Activated gamma-delta T cell treated with Interleukin-2 at 50 U/mL for 16 hours (primary cell): ENCODE measurements around the gene MAPRE3.
"Not testable (repeated sequence)": the region's sequence is repeated elsewhere in the genome, so short reads cannot be mapped to it uniquely, and the experiment has no call there.

ENCODE experiments used
- DNase-seq: peaks from one replicate; pipeline ENCODE4 v3.0.0-alpha.2; 2020

MAPRE3 gene

DNA sequence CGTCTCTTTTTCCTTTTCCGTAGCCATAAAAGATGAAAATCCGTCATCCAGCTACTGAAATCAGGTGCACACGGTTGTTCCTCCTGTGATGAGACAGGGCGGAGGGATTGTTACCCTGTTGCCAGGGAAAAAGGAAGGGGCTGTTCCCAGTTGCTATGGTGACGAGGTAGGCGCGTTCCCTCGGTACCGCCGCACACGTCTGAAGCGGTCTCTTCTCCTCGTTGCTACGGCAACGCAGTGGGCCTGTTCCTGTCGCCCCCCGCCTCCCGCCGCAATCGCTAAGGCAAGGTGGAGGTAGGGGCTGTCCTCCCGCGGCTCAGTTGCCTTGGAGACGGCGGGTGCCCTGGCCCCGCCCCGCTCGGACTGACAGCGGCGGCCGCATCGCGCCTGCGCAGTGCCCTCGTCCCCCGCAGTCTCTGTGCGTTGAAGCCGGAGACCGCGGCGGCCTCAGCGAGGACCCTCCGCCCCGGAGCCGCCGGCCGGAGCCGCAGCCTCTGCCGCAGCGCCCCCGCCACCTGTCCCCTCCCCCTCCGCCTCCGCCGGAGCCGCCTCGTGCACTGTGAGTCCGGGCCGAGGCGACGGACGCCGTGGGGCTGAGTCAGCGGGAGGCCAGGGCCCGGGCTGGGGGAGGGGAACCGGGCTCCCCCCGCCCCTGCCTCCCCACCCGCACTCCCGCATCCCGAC lies at the start of gene MAPRE3:
MAPRE3 (plus strand) TSS at position 394 of the 684 bp plus-strand sequence. CDS start 51,582 bp downstream, outside the sequence.
- peak; percentile 72 for DNase-seq

DNA sequence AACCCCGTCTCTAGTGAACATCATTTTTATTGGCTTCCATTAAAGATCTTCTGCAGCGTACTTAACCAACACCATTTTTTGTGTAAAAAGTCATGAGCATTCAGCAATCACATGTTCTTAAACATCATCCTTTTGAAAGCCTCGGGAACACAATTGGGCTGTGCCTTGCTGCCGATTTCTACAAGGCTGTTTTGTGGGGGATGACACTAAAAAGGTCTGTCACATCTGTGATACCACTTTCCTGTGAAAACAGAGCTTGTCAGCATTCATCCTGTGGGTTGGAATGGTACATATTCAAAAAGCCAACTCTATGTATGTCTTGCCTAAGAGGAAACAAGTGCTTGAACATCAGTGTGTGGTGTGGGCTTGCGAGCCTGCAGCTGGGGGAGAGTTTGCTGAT lies 49.1 kb upstream of the MAPRE3 start:
- no peak for DNase-seq

DNA sequence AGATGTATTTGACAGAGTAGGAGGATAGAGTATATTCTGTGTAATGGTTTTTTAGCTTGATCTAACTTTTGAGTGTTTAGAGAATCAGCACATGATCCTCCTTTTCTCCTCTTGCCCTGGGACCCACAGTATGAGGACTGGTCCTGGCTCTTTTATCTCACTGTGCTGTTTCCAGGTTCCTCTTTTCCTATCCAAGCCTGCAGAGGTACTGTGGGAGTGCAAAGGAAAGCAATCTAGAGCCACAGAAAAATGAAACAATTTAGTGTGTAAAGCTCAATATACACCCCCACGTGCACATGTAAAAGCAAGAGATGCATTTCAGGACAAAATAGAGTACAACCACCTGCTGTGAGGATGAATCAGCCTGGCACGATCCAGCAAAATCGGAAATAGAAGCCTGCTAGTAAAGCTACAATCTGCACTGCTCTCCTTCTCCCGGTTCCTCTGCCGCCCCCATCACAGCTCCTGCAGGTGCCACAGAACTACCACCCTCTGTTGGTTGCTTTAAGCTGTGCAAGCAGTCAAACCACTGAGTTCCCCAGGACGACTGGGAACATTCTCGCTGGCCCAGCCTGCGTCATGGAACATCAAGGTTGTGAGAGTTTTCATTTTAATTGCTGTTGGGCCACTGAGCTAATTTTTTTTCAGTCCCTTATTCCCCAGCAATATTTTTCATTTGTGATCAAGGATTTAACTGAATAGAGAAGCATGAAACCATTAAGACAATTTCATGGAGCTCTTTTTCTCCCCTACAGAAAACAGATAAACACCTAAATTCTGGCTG lies 47.8 kb upstream of the MAPRE3 start:
- peak; percentile 15 for DNase-seq

DNA sequence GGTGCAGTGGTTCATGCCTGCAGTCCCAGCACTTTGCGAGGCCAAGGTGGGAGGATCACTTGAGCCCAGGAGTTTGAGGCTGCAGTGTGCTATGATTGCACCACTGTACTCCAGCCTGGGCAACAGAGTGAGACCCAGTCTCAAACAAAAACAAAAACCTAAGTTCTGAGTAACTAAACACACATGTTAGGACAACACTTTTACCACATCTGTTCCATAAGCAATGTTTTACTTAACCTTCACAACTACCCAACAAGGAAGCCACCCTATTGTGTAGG lies 47.3 kb upstream of the MAPRE3 start:
- not testable (repeated sequence) for DNase-seq

DNA sequence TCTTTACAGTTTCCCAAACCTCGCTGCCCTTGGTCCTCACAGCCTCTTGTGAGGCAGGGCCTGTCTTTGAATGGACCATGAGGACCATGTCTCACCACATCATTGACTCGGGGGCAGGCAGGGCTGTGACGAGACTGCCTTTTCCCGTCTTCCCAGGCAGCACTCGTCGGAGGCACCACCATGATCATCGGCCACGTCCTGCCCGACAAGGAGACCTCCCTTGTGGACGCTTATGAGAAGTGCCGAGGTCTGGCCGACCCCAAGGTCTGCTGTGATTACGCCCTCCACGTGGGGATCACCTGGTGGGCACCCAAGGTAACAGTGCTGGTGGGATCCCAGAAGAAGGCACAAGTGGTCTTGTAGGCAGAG lies 45.7 kb upstream of the MAPRE3 start:
- DNase-seq: no peak

DNA sequence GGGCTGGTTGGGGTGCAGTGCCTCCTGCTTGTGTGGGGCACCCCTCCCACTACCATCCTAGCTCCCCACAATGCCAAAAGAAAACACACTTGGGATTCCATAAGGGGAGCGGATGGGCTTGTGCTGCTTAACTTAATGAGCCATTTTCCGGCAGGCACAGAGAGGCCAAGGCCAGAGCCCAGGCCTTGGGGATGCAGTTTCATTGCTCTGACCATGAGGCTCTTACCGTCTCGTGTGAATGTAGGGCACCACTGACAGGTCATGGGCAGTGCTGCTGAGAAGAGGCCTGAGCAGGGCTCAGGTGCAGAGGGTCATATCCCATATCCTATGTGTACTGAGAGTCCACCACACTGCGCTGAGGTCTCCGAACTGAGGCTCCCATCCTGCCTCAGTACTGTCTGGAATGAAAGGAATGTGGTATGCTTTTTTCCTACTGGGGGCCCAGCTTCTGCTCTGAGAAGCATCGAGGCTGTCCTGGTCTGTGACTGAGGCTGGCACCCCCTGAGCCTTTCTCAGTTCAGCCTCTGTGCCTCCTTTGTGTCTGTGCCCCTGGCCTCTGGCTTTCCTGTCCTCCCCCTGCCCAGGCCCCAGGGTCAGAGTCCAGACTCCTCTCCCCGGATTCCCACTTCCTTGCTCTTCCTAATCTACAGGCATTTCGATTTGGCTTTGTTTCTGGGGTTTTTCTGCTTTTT lies 45.2 kb upstream of the MAPRE3 start:
- no peak for DNase-seq

DNA sequence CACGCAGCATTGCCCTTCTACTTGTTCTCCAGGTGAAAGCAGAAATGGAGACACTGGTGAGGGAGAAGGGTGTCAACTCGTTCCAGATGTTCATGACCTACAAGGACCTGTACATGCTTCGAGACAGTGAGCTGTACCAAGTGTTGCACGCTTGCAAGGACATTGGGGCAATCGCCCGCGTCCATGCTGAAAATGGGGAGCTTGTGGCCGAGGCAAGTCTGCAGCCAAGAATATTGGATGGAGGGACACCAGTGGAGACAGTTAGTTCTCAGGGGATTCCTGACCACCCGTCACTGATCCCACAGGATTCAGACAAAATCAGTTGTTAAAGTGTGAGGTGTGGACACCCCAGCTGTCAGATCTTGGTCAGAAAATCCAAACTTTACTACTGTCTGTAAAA lies 43.2 kb upstream of the MAPRE3 start:
- no peak for DNase-seq

DNA sequence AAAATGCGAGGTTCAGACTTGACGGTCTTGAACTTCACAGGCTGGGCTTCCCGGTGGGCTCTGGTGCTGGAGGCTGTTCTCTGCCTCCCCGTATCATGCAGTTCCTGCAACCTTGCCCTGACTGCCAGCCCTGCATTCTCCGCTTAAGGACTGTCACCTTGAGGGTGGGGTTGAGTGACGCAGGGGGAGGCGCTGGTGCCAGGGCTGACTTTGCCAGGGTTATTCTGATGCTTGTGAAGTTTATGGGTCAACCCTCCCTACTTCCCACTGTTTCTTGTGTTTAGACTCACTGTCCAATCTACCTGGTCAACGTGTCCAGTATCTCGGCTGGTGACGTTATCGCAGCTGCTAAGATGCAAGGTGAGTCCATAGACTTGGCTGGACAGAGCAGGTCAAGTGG lies 37.5 kb upstream of the MAPRE3 start:
- DNase-seq: no peak

DNA sequence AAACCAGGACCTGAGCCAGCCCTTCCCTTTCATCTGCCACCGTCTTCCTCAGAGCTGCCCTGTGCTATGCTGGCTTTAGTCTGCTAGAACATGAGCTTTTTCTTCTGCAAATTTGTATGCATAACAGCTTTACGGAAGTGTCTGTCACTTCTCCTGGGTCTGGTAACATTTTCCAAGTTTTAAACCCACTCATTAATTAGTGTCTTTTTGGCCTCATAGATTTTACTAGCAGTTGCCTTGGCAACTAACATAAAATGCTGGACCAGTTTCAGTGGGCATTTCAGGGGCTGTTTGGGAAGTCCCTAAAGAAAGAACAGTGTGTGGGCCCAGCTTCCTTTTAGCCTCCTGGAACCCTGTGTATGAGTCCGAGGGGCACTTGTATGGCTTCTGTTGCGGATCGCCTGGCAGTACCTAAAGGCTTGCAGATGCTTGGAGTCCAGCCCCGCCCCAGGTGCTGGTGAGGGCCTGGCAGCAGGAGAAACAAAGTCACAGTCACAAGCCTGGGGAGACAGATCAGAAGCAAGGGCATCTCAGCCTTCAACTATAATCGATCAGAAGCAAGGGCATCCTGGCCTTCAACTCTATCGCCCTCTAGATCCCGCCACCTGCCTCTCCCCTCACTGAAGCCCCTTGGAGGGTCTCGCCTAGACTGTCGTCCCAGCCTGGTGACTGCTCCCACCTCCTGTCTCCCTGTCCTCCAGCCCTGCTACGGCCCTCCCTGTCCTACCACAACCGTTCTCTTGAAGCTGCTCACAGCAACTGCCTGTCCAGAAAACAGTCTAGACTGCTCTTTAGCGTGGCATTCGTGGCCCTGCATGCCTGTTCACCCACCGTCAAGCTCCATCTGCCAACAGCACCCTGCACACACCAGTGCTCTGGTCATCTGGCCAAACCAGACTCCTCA lies 36.8 kb upstream of the MAPRE3 start:
- DNase-seq: no peak

DNA sequence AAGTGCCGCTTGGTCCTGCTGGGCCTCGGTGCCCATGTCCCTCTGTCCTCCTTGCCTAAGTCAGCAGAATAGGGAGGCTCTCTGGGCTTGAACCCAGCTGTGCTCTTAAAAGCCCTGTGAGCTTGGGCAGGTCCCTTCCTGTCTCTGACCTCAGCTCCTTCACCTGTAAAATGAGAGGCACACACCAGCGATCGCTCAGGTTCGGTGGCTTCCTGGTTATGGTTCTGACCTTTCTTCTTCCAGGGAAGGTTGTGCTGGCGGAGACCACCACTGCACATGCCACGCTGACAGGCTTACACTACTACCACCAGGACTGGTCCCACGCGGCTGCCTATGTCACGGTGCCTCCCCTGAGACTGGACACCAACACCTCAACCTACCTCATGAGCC lies 36.1 kb upstream of the MAPRE3 start:
- no peak for DNase-seq

DNA sequence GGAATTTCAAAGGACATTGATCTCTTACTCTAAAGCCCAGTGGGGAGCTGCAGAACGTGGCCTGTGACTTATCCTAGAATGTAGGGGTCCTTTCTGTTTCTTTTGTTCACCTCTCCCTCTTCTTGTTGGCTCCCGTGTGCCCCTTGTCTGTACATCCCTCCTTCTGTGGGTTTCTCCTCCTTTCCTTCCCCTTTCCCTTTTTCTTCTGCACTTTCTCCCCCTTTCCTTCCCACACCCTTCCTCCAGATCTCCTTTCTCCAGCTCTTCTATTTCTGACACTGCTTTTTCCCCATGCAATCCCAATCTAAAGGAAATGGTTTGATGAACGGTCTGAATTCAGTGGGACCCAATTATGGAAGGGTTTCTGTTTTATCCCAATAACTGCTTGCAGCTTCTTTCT lies 35.5 kb upstream of the MAPRE3 start:
- DNase-seq: no peak

DNA sequence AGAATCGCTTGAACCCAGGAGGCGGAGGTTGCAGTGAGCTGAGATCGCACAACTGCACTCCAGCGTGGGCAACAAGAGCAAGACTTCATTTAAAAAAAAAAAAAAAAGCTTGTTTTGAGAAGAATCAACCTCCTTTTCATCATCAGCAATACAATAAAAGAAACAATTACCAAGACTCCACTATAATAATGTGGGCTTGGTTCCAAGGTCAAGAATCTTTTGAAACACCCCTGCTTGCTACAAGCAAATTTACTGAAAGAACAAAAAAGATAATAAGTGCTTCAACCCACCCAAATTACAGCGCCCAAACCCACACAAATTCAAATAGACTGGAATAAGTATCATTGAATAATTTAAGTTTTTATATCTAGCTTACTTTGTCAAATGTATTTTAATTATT lies 33.6 kb upstream of the MAPRE3 start:
- no peak for DNase-seq

DNA sequence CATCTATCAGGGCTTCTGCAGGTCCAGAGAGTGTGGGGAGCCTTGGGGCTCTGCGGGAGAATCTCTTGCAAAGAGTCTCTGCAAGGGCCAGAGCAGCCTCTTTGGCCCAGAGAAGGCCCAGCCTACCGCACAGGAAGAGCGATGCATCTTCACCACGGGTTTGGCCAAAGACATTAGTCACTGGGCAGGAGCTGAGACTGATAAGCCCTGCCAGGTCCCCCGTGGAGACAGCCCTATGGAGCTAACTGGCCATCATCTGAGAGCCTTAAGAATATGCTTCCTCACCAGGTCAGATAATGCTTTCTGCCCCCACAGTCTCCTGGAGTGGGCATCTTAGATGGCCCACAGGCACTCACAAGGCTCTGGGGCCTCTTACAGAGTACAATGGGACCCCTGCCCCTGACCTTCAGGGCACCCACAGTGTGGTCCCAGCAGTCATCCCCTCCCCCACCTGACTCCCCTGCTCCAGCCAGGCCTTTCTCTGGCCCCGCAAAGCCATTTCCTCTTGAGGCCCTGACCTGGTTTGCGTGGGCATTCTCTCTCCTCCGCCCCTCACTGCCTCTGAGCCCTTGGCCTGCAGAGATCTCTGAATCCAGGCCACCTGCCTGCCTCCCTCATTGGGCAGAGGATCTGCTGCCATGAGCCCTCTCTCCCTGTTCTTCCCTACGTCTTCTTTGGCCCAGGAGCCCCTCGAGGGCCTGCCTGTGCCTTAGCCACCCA lies 31.9 kb upstream of the MAPRE3 start:
- DNase-seq: no peak

DNA sequence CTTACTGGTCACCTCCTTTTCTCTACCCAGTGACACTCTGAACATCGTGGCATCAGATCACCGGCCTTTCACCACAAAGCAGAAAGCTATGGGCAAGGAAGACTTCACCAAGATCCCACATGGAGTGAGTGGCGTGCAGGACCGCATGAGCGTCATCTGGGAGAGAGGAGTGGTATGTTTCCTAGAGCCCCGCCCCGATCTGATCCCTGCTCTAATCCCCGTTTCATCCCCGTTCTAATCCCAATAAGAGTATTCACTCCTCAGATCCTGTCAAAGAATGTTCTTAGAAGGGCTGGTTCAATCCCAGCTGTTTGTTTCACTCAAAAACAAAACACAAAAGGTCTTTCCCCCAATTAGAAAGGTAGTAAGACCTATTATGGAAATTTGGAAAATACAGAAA lies 30.4 kb upstream of the MAPRE3 start:
- no peak for DNase-seq

DNA sequence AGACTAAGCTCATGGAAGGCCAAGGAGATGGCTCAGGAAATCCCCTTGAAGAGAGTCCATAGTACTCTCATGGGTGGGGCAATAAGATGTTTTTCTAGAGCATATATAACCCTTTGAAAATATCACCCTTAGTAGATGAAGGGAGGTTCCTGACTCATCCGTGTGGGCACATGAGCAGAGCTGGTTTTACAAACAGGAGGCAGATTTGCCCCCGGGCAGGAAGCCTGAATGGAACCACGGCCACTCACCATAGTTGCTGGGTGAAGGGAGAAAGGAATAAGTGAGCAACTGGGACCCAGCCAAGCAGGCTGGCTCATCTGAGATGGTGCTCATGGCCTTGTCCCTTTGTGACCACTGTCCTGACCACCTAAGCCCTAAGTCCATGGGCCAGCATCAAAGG lies 29.0 kb upstream of the MAPRE3 start:
- no peak for DNase-seq

DNA sequence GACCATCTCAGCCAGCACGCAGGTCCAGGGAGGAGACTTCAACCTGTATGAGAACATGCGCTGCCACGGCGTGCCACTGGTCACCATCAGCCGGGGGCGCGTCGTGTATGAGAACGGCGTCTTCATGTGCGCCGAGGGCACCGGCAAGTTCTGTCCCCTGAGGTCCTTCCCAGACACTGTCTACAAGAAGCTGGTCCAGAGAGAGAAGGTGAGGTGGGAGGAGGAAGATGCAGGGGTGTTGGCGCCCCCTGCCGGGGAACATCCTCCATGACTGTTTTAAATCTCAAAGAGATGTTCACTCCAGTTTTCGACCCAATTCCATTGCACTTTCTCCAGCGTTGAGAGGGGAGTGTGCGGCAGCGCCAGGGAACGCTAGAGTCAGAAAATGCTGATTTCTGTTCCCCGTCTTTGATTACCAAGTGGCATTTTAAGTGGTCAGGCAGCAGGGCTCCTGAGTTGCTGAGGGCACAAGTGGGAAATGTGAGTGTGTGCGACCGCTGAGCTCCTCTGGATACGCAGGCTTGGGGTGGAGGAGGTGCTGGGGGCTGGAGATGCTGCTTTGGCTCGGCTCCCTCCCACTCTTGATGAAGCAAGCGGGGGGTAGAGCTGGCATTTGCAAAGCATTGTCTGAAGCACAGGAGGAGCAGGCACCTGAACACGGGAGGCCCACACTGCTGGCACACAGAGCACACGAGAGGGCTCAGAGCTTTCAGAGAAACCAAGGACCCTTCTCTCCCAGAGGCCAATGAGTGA lies 27.7 kb upstream of the MAPRE3 start:
- peak; percentile 57 for DNase-seq

DNA sequence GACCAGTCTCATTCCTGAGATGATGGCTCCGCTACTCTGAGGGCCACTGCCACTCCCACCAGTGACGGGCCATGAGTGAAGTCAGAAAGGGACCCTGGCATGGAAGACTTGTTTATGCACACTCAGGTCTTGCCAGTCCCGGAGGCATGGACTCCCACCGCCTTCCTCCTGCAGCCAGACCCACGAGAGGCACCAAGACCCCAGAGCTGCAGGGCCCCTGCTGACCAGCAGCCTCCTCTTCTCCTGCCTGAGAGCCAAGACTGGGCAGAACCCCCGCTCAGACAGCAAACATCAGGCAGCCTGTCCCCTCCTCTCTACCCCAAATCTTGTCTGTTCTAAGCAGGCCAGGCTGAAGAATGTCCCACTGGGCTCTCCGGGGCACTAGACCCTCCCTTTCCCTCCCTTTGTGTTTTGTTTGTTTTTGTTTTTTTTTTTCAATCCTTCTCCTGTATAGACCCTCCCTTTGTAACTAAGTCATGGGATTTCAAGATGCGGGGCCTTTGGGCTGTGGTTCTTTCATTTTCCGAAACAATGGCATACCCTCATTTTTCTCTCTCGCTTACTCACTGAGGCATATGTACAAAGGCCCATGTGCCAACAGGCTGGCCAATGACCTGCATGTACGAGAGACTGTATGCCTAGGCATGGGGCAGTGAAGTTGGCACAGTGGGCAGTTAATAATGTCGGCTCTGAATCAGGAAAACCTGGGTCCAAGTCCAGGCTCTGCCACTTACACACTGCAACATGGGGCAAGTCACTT lies 24.3 kb upstream of the MAPRE3 start:
- DNase-seq: no peak

DNA sequence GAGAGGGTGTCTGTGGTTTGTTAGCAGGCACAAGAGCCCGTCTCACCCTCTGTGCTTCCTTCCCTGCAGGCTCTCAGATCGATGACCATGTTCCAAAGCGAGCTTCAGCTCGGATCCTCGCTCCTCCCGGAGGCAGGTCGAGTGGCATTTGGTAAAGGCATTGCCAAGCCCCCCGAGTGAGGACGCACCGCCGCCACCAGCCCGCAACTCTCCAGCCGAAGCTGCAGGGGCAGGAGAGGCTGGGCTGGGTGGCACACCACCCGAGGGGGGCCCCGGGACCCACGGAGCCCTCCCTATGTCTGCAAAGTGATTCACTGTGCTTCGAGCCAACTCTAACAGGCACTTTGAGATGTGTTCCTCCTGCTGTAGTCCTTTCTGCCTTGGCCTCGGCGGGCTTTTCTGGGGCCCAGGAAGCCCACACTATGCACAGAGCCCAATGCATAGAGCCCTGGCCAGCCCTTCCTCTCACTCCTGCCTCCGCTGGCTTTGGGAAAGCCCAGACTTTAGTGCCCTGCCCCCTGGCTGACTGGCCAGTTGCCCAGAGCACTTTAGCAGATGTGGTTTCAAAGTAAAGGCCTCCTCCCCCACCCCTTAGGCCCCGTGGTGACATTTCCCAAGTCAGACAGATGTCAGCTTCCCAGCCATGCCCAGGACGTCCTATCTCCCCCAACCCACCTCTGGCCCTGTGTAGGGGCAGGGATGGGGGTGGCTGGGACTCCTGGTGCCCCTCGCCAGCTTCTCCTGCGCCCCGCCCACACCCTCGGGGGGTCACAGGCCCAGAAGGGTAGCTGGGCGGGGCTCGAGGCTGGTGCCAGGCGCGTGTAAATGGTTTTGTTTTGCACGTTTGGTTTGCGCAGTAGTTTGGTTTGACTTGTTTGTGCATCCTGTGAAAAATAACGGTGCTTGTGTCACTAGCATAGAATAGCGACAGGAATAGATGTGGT lies 23.3 kb upstream of the MAPRE3 start:
- no peak for DNase-seq

DNA sequence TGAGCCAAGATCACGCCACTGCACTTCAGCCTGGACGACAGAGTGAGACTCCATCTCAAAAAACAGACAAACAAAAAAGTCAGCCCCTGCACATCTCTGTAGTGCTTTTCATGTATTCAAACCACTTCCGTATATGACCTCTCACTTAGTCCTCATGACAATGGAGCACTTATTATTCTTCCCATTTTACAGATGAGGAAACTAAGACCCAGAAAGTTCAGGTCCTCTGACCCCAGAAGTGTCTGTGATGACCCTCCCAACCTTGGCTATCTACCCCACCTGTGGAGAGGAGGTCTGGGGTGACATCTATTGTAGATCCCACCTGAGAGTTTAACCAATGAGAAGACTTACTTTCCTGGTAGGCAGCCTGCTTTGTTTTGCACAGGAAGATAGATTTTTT lies 21.6 kb upstream of the MAPRE3 start:
- no peak for DNase-seq

DNA sequence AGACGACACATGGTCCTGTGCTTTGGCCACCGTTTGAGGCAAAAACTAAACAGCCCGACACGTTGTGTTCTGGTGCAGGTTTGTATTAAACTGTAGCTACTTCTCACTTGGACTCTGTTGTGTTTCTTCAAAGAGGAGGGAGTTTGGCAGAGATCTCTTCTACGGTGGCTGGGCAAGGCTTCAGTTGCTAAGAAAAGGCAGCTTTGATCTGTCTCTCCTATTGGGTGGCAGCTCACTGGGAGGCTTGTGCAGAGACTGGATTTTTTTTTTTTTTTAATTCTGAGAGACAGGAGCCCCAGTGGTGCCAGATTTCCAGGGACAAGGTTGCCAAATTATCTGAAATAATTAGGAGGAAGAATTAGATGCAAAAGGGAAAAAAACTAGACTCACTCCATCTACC lies 20.2 kb upstream of the MAPRE3 start:
- DNase-seq: no peak
